Measurements from ENCODE around the gene CDK11A.
"Not testable (repeated sequence)": the region's sequence is repeated elsewhere in the genome, so short reads cannot be mapped to it uniquely, and the experiment has no call there.

Gene CDK11A

DNA sequence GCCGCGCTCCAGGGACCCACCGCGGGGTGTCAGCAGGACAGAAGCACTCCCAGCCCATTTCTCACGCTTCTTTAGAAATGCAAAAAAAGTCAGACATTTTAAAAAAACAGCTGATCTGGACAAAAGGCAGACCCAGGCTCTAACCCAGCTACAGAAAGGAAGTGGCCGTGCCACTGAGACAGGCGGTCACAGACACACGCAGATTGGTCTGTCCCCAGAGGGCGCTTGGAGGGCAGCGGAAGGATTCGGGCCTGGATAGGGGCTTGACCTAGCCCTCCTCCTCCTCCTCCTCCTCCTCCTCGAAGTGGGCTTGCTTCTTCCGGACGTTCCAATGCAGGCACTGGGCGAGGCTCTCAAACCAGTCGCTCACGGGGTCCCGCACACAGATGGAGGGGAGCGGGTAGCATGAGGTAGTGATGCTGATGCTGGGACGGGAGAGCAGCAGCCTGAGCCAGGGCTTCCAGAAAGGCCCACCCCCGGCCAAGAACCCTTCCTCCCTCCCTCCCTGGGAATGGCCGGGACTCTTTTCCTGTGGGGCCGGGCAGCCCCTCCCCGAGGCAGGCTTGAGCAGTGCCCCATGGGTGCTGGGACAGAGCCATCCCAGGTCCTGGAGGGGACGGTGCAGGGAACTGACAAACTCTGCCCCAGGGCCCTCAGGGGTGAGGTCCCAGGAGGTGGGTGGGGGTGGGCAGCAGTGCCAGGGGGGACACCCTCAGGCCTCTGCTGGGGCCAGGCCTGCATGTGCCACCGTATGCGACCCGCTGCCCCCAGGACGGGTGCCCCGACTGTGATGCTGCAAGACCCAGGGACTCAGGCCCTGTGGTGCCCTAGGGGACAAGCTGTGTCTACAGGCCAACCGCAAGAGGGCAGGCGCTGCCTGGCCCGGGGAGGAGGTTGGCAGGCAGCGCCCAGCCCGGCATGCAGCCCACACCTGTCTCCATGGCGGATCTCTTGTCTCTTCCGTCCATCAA is 28.8 kb upstream of the CDK11A start:
- no peak overlapping the region for H3K4me3 ChIP-seq (ENCODE audit: low read depth in 1 of 2, low read length in 2 of 2)

DNA sequence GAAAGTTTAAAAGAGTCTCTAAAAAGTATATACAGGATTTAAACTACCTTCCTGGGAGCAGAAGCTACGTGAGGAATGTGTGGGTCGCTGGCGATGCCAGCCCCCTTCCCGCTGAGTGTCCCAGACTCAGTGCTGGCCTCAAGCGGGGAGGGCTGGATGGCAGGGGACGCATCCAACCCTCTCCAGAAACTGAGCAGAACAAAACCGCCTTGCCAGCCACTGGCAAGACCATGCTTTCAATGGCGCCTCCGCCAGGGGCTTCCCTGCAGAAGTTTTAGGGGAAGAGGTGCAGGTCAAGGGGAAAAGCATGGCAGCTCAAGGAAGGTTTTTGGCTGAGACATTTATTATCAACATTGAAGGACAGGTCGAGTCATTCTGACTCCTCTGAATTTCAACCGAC is 28.0 kb upstream of the CDK11A start:
- Histone ChIP-seq H3K4me1 (ENCODE audit: control insufficient read depth in 1 of 2, insufficient read depth in 2 of 2, low read length in 2 of 2) (no peaks in the 10 kb centered on the region), H3K27ac (ENCODE audit: low read length) (no peak overlapping the region), H3K27me3 (ENCODE audit: low read depth, low read length) (no peaks in the 10 kb centered on the region), H3K4me3 (ENCODE audit: low read depth in 1 of 2, low read length in 2 of 2) (no peak overlapping the region), H3K9me3 (ENCODE audit: control insufficient read depth in 1 of 2, low read length in 2 of 2) (no peaks in the 10 kb centered on the region), H3K36me3 (ENCODE audit: control insufficient read depth in 1 of 2, insufficient read depth in 2 of 2, low read length in 2 of 2) (peaks cover 20 to 48% of the 10 kb centered on the region in 2 donors)

More for the DNA sequence above, 28.8 kb upstream of the CDK11A start:
- Histone ChIP-seq H3K9me3 (ENCODE audit: control insufficient read depth in 1 of 2, low read length in 2 of 2) (no peaks in the 10 kb centered on the region), H3K27me3 (ENCODE audit: low read depth, low read length) (no peaks in the 10 kb centered on the region), H3K27ac (ENCODE audit: low read length) (no peak overlapping the region), H3K36me3 (ENCODE audit: control insufficient read depth in 1 of 2, insufficient read depth in 2 of 2, low read length in 2 of 2) (peaks cover 20 to 52% of the 10 kb centered on the region in 2 donors), H3K4me1 (ENCODE audit: control insufficient read depth in 1 of 2, insufficient read depth in 2 of 2, low read length in 2 of 2) (no peaks in the 10 kb centered on the region)

DNA sequence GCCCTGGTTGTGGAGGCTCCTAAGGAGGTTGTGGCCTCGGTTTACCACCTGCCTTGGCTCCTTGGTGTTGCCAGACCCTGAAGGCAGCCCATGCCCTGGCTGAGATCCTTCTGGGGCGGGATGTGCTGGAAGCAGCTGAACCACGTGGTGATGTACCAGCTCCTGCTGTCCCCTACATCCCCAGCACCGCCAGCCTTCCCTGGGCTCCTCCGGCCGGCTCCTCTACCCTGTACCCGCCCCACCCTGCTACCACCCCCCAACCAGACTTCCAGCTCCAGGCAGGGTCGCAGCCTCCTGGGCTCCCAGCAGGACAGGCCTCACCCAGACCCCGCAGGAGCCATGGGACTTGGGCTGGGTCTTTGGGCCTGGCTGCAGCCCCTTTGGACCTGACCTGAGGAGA is 25.8 kb upstream of the CDK11A start:
- peaks cover 9 to 27% of the 10 kb centered on the region in 2 donors for H3K36me3 ChIP-seq (ENCODE audit: control insufficient read depth in 1 of 2, insufficient read depth in 2 of 2, low read length in 2 of 2)
- not testable (repeated sequence) for H3K4me1 ChIP-seq (ENCODE audit: control insufficient read depth in 1 of 2, insufficient read depth in 2 of 2, low read length in 2 of 2); H3K27ac ChIP-seq (ENCODE audit: low read length)

DNA sequence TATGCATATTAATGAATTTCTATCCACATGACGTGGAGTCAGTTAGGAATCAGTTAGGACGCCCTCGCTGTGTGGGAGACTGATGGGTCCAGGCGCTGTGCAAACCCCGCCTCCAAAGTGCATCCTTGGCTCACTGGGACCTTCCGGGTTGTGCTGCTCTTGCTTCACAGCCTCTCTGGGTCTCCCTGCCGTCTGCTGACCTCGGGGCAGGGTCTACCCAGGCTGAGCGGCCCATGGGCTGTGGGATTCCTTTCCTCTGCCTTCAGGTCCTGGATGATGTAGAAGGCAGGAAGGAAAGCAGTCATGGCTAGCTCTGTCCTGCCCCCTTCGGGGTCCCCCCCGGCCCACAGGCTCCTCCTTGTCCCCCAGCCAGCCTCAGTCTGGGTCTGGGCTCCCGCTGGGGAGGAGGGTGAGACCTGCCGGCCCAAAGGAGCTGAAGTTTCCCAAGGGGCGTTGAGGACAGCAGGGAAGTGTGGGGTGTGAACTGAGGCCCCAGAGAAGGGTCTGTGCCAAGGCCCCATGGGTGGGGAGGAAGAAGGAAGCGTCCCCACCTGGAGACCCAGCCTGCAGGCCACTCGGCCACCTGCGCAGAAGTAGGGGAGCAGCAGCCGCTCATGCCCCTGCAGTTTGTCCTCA is 24.6 kb upstream of the CDK11A start:
- H3K9me3 ChIP-seq (ENCODE audit: control insufficient read depth in 1 of 2, low read length in 2 of 2) = no peaks in the 10 kb centered on the region
- no peaks in the 10 kb centered on the region for H3K27me3 ChIP-seq (ENCODE audit: low read depth, low read length)
- no peak overlapping the region for H3K27ac ChIP-seq (ENCODE audit: low read length)
- H3K4me1 ChIP-seq (ENCODE audit: control insufficient read depth in 1 of 2, insufficient read depth in 2 of 2, low read length in 2 of 2) = no peaks in the 10 kb centered on the region
- no peak overlapping the region for H3K4me3 ChIP-seq (ENCODE audit: low read depth in 1 of 2, low read length in 2 of 2)
- peaks cover 7 to 17% of the 10 kb centered on the region in 2 donors for H3K36me3 ChIP-seq (ENCODE audit: control insufficient read depth in 1 of 2, insufficient read depth in 2 of 2, low read length in 2 of 2)

More for the DNA sequence above, 25.8 kb upstream of the CDK11A start:
- not testable (repeated sequence) for H3K9me3 ChIP-seq (ENCODE audit: control insufficient read depth in 1 of 2, low read length in 2 of 2); H3K4me3 ChIP-seq (ENCODE audit: low read depth in 1 of 2, low read length in 2 of 2); H3K27me3 ChIP-seq (ENCODE audit: low read depth, low read length)

DNA sequence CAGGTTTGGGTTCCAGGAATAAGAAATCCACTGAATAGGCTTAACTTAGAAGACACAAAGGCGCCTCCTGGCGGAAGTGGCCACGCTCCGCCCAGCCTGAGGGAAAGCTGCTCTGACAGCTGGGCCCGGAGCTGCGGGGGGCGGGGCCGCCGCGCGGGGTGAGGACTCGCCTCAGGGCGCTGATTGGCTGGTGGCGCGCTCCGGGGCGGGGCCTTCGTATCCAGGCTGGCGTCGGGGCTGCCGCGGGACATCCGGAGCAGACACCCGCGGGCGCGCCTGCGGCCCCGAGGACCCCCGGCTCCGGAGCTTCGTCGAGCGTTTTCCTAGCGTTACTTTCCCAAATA is 22.4 kb upstream of the CDK11A start:
- not testable (repeated sequence) for H3K27me3 ChIP-seq (ENCODE audit: low read depth, low read length); H3K27ac ChIP-seq (ENCODE audit: low read length); H3K36me3 ChIP-seq (ENCODE audit: control insufficient read depth in 1 of 2, insufficient read depth in 2 of 2, low read length in 2 of 2); H3K4me1 ChIP-seq (ENCODE audit: control insufficient read depth in 1 of 2, insufficient read depth in 2 of 2, low read length in 2 of 2); H3K9me3 ChIP-seq (ENCODE audit: control insufficient read depth in 1 of 2, low read length in 2 of 2)
- peak overlapping the region in 1 of 2 donors; percentile 24 for H3K4me3 ChIP-seq (ENCODE audit: low read depth in 1 of 2, low read length in 2 of 2)

DNA sequence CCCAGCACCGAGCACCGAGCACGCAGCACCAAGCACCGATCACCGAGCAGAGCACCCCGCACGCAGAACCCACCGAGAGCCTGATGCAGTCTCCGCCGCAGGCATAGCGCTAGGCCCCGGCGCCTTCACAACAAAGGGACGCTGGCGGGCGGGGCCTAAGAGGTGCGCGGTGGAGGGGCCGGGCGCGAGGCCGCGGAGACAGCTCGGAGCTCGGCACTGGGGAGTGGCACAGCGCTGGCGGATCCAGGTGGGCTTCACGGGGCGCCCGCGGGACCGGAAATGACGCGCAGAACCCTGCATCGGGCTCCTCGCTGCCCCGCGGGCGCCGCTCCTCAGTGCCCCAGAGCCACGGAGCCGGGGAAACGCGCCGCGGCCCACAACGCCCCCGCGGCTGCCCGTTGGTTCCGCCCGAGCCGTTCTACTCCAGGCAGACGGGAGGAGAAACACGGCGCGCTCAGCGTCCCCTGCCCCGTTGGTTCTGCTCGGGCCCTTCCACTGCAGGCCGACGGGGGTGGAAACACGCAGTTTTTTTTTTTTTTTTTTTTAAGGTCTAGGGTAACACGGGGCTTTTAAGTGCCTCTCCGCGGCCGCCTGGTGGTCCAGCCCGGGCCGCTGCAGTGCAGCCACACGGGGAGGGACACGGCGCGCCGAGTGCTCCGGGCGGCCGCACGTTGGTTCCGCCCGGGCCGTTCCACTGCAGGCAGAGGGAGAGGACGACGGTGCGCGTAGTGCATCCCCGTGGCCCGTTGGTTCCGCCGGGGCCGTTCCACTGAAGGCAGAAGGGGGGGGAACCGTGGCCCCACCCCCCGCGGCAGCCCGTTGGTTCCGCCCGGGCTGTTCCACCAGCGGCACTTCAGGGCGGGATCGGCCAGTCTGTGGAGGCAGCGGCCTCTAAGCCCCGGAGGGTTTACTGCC is 21.8 kb upstream of the CDK11A start:
- H3K4me1 ChIP-seq (ENCODE audit: control insufficient read depth in 1 of 2, insufficient read depth in 2 of 2, low read length in 2 of 2); H3K27me3 ChIP-seq (ENCODE audit: low read depth, low read length); H3K9me3 ChIP-seq (ENCODE audit: control insufficient read depth in 1 of 2, low read length in 2 of 2); H3K27ac ChIP-seq (ENCODE audit: low read length); H3K36me3 ChIP-seq (ENCODE audit: control insufficient read depth in 1 of 2, insufficient read depth in 2 of 2, low read length in 2 of 2): not testable (repeated sequence)
- peak overlapping the region in 1 of 2 donors; percentile 24 for H3K4me3 ChIP-seq (ENCODE audit: low read depth in 1 of 2, low read length in 2 of 2)

DNA sequence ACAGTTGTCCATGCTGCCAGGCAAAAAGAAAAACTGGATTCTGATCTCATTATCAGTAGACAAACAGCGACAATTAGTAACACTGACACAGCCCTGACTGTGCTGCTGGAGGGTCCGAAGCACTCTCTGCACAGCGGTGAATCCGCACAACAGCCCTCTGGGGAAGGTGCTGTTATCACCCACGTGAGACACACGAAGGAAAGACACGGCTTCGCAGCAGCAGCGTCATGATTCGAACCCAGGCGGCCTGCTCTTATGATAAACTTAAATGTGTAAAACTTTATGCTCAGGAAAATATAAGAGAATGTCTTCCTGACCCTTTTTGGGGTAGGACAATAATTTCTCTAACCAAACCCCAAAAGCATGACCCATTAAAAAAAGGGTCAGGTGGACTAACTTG is 18.4 kb upstream of the CDK11A start:
- H3K27ac ChIP-seq (ENCODE audit: low read length); H3K36me3 ChIP-seq (ENCODE audit: control insufficient read depth in 1 of 2, insufficient read depth in 2 of 2, low read length in 2 of 2); H3K4me1 ChIP-seq (ENCODE audit: control insufficient read depth in 1 of 2, insufficient read depth in 2 of 2, low read length in 2 of 2); H3K4me3 ChIP-seq (ENCODE audit: low read depth in 1 of 2, low read length in 2 of 2); H3K9me3 ChIP-seq (ENCODE audit: control insufficient read depth in 1 of 2, low read length in 2 of 2); H3K27me3 ChIP-seq (ENCODE audit: low read depth, low read length): not testable (repeated sequence)

DNA sequence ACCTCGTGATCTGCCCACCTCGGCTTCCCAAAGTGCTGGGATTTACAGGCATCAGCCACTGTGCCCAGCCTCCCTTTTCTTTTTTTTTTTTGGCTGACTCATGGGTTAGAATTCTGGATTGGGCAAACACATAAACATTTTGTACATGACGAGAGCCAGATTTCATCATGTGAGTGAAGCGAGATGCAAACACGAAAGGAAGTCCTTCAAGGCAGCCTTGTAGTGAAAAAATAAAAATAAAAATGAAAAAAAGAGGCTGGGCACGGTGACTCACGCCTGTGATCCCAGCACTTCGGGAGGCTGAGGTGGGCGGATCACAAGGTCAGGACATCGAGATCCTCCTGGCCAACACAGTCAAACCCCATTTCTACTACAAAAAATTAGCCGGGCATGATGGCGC is 16.9 kb upstream of the CDK11A start:
- H3K4me3 ChIP-seq (ENCODE audit: low read depth in 1 of 2, low read length in 2 of 2); H3K36me3 ChIP-seq (ENCODE audit: control insufficient read depth in 1 of 2, insufficient read depth in 2 of 2, low read length in 2 of 2); H3K27ac ChIP-seq (ENCODE audit: low read length); H3K27me3 ChIP-seq (ENCODE audit: low read depth, low read length); H3K9me3 ChIP-seq (ENCODE audit: control insufficient read depth in 1 of 2, low read length in 2 of 2); H3K4me1 ChIP-seq (ENCODE audit: control insufficient read depth in 1 of 2, insufficient read depth in 2 of 2, low read length in 2 of 2): not testable (repeated sequence)

DNA sequence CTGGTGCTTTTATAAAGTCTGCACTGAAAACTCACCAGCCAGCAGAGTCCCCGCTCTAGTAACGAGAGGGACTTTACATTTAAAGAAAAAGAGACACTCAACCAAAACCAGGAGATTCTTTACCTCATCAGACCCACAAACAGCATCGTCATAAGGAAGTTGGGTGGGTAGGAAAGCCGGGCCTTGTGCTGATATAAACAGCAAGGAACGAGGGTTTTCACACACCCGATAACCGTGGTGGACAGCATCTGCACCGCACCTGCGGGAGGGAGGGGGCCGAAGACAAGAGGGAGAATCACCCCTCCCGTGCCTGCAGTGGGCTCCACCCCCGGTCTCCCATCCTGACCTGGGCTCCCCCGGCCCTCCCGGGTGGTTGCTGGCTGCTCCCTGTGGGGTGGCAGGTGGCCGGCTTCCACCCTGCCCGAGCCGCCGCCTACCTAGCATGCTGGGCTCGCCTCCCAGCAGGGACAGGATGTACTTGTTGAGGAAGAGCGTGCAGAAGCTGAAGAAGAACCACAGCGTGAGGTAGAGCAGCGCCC is 14.7 kb upstream of the CDK11A start:
- not testable (repeated sequence) for H3K27me3 ChIP-seq (ENCODE audit: low read depth, low read length)

DNA sequence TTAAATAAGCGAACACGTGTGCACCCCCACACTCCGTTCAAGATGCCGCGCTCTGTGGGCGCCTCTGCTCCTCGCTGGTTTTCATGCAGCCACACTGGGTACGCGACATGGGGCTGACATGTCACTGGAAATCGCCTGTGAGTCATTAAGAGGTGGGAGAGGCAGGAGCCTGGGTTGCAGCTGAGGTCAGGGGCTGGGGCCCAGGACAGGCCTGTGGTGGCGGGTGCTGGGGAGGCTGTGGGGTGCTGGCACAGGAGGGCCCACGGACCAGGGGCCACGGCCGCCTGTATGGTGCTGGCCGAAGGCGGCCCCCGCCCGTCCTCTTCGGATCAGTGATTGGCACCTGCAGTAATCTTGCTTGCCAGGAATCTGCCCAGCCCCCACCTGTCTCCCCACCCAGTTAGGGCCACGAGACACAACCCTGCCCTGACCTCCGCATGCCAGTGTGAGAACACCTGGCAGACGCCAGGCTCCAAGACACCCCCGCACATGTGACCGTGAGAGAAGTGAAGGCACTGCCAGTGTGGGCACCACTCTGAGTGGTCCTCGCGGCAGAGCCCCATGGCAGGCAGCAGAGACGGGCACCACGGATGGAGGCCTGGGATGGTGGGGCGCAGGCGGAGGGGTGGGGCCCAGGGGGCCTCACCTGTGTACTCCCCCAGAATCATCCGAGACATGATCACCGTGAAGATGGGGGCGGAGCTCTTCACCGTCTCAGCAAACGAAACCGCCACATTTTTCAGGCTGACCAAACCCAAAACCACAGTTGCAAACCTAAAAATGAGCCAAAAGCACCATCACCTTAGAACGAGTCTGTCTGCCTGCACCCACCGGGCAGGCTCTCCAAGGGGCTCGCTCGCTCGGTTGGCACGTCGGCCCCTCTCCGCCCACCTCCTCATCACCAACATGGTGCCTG is 13.8 kb upstream of the CDK11A start:
- not testable (repeated sequence) for H3K4me1 ChIP-seq (ENCODE audit: control insufficient read depth in 1 of 2, insufficient read depth in 2 of 2, low read length in 2 of 2); H3K27ac ChIP-seq (ENCODE audit: low read length); H3K9me3 ChIP-seq (ENCODE audit: control insufficient read depth in 1 of 2, low read length in 2 of 2); H3K4me3 ChIP-seq (ENCODE audit: low read depth in 1 of 2, low read length in 2 of 2); H3K36me3 ChIP-seq (ENCODE audit: control insufficient read depth in 1 of 2, insufficient read depth in 2 of 2, low read length in 2 of 2); H3K27me3 ChIP-seq (ENCODE audit: low read depth, low read length)

More for the DNA sequence above, 14.7 kb upstream of the CDK11A start:
- H3K4me1 ChIP-seq (ENCODE audit: control insufficient read depth in 1 of 2, insufficient read depth in 2 of 2, low read length in 2 of 2); H3K4me3 ChIP-seq (ENCODE audit: low read depth in 1 of 2, low read length in 2 of 2); H3K27ac ChIP-seq (ENCODE audit: low read length); H3K36me3 ChIP-seq (ENCODE audit: control insufficient read depth in 1 of 2, insufficient read depth in 2 of 2, low read length in 2 of 2); H3K9me3 ChIP-seq (ENCODE audit: control insufficient read depth in 1 of 2, low read length in 2 of 2): not testable (repeated sequence)

Measured in muscle layer of duodenum (tissue), 2 donors.